SK-MEL-5 (cell line): ENCODE data around the gene SLC15A3. TPM values are rescaled to one million over a fixed set of nuclear protein-coding genes. Genes with fewer than 3 reads are reported as not detected.

Experiments used
- DNase-seq: peaks from one replicate; pipeline ENCODE4 v3.0.0-alpha.2; 2016; ENCODE audit warnings: low read depth, low spot score
- in situ Hi-C: cut with HindIII; loops from 2 replicates; pipeline ENCODE4 v1.10.0; 2016; ENCODE audit warnings: low sequenced_read_pairs, high pct_unique_total_duplicates, low pct_unique_long_range_greater_than_20kb
- total RNA-seq: library from RNA; depleted of rRNA; stranded (reverse); fragments of >200 nt; shearing (Covaris generic); gene quantifications from 2 replicates; pipeline ENCODE4 v1.2.3, GENCODE V29; 2014

SLC15A3 gene
- total RNA-seq, 1 experiment from 2014 or later = 1.1 TPM

DNA sequence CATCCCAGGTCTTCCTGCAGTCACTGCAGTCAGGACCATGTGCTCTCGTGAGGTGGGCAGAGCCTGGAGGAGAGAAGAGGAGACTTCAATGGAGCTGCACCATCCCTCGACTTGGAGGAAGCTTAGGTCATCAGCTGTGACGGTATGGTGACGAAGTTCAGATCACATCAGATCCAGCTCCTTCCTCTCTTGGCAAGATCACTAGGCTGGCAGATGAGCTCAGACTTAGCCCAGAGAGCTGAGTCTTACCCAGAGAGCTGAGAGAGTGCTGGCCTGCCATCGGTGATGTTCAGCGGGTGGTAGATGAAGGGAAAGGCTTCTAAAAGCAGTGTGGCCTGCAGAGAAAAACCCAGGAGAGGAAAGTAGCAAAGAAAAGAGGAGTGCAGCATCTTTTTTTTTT is 1.8 kb upstream of the SLC15A3 start:
- no peak for DNase-seq
- in situ Hi-C loops = no loop called here

DNA sequence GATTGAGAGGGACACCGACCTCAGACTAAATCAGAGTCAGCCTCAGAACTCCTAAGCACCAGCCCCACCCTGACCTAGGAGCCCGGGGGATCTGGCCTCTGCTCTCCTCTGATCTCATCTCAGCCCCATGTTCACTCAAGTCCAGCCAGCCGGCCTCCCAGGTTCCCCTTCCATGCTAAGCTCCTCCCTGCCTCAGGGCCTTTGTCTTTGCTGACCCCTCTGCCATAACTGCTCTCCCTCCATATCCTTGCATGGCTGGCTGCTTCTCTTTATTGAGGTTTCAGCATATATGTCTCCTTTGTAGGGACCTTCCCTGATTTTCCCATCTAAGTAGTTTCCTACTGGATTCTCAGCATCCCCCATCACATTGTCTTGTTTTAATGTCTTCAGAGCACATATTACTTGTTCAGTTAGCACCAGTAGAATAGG is 780 bp upstream of the SLC15A3 start:
- in situ Hi-C loops = no loop called here
- no peak for DNase-seq

DNA sequence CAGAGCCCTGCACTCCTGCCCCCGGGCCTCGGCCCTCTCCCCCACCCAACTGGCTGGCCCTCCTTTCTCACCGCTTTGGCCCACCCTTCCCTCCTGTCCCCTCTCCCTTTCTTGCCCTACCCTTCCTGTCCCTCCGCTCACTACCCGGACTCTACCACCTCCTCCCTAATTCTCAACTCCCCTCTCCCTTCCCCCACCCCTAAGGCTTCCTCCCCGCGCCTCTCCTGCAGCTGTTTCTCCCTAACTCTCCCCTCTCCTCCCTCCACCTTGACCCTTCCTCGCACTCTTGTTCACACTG is 421 bp downstream of the SLC15A3 start:
- no peak for DNase-seq
- in situ Hi-C loops = no loop called here

DNA sequence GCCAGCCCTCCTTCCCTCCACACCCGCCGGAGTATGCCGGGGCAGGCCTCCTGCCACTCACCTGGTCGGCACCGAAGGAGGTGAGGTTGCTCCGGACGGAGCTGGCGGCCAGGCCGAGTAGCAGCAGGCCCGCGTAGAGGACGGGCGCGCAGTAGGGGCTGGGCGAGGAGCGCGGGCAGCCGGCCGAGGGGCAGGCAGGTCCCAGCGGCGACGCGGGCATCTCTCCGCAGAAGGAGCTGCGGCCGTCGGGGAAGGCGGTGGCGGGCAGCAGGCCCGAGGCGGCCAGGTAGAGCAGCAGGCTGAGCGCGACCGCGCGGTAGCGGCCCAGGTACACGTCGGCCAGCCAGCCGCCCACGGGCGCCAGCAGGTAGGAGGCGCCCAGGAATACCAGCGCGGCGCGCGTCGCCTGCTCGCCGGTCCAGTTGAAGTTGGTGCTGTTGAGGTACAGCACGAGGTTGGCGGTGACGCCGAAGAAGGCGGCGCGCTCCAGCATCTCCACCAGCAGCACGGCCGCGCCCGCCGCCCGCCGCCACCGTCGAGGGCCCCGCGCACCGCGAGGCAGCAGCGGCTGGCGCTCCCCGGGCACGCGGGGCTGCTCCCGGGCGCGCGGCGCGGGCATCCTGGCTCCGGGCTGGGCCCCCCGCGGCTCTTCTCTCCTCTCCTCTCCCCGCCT is 907 bp downstream of the SLC15A3 start:
- in situ Hi-C loops = no loop called here

DNA sequence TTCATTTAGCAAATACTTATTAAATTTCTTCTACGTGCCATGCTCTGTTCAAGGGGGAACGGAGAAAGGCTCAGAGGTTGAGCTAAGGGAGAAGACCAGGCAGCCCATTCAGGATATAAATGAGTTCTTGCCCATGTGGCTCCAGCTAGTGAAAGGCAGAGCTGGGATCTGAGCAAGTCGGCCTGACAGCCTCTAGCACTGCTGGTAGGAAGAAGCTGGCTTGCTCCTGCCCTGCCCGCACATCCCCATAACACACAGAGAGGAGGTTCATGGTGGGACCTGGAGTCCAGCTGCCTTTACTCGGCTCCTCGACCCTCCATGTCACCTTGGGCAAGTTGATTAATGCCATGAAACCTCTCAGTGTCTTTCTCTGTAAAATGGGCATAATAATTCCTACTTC is 2.0 kb downstream of the SLC15A3 start:
- in situ Hi-C loops = no loop called here

More for the DNA sequence above, 907 bp downstream of the SLC15A3 start:
- DNase-seq = no peak

DNA sequence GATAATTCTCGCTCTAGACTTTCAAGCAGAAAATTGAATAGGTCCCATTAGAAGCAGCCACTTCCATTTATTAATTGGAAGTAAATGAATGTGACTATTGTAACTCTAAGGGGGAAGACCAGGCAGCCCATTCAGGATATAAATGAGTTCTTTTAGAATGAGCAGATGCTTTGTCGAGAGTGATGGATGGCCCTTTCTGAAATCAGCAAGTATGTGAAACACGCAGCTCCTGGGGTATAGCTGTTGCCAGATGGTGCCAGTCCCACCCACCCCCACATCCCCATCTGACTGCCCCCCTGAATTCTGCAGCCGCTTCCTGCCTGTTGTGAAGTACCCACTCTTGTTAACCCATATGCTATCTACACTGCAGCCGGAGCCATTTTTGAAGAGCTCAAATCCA is 3.7 kb downstream of the SLC15A3 start:
- in situ Hi-C loops = no loop called here
- DNase-seq = peak; percentile 58

More for the DNA sequence above, 2.0 kb downstream of the SLC15A3 start:
- DNase-seq = no peak

DNA sequence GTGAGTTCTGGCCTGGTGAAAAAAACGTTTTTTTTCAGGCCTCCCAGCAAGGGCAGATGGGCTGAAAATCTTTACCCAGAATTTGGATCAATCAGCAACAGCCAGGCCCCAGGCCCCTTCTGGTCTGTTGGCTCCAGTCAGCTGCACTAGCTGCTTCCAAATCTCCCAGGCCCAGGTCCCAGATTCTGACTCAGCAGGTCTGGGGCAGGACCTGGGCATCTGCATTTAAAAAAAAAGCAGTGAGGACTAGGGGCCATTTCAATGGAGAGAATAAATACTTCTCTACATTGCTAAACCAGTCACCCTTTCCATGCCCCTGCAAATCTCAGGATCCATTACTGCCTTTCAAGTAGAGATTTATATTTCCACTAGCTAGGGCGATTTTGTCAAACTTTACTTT is 4.3 kb downstream of the SLC15A3 start:
- DNase-seq = no peak
- in situ Hi-C loops = no loop called here

DNA sequence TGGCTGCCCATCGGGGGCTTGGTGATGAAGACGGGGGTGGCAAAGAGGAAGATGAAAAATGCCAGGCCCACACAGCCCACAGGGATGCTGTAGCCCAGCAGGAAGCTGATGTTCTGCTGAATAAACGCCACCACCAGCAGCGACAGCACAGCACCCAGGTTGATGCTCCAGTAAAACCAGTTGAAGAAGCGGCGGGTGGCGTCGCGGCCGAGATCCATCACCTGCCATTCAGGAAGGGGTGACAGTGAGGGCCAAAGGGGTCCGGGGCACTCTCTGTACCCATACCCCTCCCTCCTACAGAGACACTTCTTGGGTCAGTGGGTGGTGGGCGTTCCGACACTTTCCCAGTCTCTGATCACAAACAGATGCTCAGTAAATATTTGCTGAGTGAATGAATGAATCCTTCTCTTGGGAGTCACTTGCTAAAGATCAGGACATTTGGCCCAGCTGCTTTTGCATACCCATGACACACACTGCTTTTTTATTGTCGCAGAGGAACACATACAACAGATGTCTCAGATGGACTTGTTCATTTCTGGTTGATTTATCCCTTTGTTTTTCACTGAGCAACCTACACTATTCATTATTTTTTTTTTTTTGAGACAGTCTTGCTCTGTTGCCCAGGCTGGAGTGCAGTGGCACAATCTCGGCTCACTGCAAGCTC is 5.2 kb downstream of the SLC15A3 start:
- in situ Hi-C loops = no loop called here
- no peak for DNase-seq

DNA sequence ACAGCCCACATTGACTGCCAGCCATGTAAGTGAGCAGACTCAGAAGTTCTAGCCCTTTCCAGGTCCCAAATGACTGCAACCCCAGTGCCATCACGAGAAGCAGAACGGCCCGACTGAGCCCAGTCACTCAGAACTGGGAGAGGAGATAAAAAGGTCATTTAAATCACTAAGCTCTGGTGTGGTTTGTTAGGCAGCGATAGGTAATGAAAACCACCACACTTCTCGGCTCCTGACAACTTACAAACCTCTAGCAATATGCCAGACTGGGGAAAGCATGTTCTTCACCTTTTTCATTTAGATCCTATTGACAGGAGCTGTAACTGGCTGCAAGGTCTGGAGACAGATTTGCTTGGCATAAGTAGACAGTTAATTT is 6.7 kb downstream of the SLC15A3 start:
- in situ Hi-C loops = no loop called here
- DNase-seq = no peak

DNA sequence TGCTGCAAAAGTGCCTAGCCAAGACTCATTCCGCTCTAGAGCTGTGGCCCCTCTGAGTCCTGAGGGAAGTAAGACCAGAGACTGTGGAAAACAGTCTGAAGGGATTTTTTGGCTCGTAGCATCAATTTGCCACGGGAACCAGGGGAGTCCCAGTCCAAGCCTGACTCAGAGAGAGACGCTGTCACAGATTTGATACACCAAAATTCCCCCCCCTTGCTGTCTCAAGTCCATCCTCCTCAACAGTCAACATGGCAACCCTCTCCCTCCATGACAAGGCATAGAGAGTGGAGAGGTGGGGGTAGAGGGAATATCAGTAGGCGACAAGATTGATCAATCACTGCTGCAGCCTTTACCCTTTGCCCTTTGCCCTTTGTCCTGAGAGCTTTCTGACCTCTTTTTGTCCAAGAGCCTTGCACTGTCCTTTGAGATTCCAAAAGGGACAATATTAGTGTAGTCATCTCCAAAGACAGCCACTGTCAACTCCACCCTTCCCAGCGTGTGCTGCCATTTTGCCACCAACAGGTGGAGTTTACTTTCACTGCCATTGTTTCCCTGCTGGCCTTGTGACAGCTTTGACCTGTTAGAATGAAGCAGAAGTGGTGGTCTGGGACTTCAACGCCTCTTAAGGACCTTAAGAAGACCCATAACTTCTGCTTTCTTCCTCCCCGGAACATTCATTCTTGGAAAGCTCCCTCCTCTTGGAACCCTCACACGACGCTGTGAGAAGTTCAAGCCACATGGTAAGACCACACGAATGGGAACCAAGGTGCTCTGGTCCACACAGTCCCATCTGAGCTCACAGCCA is 7.3 kb downstream of the SLC15A3 start:
- no peak for DNase-seq
- in situ Hi-C loops = no loop called here

DNA sequence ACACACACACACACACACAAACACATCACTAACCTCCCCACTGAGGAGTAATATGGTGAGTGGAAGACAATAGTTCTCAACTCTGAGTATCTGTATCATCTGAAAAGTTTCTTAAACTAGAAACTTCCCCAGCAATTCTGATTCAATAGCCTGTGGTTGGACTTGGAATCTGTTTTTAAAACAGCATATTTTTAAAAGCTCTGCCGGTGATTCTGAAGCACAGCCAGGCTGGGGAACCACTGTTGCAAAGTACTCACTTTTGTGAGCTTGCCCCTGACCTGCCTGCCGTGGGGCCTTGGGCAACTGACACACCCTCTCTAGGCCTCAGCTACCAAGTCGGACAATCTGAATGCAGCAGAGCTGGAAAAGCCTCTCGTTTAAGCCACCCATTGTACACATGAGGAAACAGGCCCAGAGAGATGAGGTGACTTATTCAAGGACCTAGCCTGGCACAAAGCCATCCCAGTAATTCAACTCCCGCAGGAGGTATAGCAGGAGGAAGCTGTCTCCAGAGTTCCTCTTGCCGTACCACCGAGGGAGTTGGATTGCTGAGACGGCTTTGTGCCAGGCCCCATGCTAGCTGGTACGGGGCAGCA is 8.9 kb downstream of the SLC15A3 start:
- DNase-seq = no peak
- in situ Hi-C loops = no loop called here

DNA sequence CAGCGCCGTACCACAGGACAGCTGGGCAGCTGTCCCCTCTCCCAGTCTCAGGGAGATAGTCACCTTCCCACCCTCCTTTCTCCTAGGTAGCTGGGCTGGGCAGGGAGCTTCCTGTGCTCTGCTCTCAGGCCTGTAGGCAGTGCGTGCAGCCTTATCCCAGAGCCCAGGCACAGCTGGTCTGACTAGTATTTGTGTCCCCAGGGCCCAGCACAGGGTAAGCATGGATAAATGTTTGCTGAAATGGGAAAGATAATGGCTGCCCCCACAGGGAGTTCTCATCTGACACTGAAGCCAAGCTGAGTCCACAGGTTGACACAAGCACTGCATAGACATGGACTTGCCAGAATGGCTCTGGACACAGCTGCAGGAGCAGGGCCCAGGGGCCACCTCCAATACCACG is 9.8 kb downstream of the SLC15A3 start:
- no peak for DNase-seq
- in situ Hi-C loops = no loop called here

DNA sequence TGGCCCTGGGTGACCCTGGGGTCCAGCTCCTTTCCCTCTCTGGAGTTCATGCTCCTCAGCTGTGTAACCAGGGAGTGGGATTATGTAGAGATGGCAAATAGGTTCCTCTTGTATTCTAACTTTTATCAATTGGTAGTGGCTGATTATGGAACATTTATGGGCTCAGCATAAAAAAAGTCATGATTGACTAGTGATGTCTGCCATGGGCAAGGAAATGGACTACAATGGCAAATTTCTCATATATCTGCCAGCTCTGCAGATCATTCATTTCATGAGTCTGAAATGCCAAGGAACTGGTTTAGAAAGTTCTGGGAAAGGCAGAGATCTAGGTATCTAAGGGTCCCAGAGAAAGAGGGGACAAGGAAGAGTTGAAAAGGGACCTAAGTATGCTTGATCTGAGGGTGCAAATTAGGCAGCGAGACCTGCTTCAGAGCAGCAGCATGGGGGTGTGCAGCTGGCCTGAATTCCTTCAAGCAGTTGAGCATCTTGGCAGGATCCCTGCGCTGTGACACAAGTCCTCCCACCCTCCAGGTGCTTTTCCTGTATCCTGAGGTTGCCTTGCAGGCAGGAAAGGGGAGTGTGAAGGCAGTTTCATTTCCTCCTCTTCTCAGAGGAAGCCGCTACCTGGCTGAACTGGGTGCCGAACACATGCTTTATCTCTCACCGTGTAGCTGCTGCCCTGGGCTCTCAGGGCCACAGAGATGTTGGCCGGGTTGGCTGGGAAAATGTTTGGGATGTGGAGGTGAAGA is 10.4 kb downstream of the SLC15A3 start:
- in situ Hi-C loops = no loop called here
- DNase-seq = no peak

DNA sequence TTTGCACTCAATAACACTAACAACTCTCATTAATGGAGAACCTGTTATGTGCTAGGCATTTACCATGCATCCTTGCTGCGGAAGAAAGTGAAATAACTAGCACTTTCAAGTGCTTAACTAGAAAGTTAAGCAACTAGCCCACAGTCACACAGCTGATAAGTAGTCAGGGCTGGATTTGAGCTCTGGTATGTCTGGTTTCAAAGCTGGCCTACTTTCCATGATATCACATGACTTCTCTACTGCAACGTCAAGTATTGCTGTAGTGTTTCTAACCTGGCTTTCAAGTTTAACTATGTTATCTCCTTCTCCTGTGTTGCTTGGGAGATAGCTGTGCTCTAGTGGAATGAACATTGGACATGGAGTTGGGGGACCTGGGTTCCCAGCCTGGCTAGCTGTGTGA is 12.1 kb downstream of the SLC15A3 start:
- in situ Hi-C loops = no loop called here
- DNase-seq = no peak

DNA sequence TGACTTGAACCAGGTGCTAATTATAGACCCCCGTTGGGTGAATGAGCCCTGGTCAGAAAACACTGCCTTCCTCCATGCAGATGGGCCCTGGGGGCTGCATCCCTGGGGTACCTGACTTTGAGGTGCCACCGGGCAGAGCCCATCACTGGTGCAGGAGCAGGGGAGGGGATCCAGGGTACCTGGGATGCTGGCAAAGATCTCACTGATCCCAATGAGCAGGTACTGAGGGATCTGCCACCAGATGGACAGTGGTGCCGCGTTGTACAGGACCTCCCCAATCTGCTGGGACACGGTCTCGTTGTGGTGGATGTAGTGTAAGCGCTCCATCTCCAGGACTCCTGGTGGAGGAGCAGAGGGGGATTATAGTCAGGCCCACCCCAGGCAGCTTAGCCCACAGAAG is 12.7 kb downstream of the SLC15A3 start:
- no peak for DNase-seq
- in situ Hi-C loops = no loop called here

DNA sequence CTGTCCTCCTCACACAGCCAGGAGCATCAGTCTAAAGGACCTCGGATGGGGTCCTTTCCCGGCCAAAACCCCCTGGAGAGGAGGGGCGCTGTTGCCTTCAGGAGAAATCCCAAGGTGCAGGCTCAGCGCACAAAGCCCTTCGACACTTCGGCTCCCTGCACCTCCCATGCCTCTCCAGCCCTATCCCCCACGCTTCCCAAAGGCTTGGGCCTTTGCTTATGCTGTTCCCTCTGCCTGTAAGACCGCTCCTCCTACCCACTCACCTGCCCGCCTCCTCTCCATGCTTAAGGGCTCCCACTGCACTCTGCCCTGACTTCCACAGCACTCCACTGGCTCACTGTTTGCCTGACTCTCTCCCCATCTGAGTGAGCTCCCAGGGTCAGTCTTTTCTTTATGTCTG is 13.5 kb downstream of the SLC15A3 start:
- no peak for DNase-seq

DNA sequence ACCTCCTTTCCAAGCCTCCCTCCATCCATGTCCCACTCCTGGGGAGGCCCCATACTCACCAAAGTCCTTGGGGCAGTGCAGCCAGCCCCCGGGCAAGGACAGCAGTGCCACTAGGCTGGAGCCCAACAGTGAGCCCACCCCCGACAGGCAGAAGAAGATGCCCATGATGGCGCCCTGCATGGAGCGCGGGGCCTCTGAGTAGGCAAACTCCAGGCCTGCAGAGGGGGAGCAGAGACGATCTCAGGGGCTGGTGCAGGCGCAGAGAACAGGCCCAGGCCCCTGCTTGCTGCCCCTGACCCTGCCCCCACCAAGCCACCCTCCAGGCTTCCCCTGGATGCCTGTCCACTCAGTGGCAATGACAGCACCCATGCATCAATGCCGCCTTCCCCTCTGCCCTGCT is 14.2 kb downstream of the SLC15A3 start:
- no peak for DNase-seq
- in situ Hi-C loops = no loop called here

More for the DNA sequence above, 13.5 kb downstream of the SLC15A3 start:
- in situ Hi-C loops = no loop called here

DNA sequence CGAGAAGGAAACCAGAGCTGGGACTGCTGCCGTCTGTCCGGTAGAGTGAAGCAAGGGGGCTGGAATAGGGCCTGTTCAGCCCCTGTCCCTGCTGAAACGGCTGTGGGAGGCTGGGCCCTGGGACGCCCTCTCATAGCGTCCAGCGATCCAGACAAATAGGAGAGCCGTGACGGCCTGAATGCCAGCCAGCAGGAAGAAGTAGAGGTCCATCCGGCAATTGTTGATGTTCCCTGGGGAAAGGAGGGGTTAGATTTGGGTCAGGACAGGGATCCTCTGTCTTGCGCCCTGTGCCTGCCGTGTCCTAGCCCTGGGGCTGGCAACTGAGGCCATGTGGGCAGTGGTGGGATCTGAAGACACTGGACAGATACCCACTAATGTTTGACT is 14.8 kb downstream of the SLC15A3 start:
- DNase-seq = no peak
- in situ Hi-C loops = no loop called here
